GM12891 (cell line): ENCODE data around the gene AGPAT4.

Experiments
- DNase-seq: peaks from one replicate; pipeline ENCODE4 v3.0.0; 2011; ENCODE audit warnings: low spot score; ENCODE audit not compliant: insufficient read length
- FAIRE-seq: peaks from 2 replicates; lab custom pipeline; 2011; peaks lifted over from hg19 to GRCh38; lab: Jason Lieb, UNC
- PAX5 ChIP-seq: IDR thresholded peaks from 2 replicates; pipeline ENCODE4 v1.6.1; 2011; ENCODE audit warnings: low read length, moderate library complexity, mild to moderate bottlenecking; ENCODE audit not compliant: insufficient read depth, severe bottlenecking
- POLR2A ChIP-seq: IDR thresholded peaks from 2 replicates; pipeline ENCODE4 v1.6.1; 2011; ENCODE audit warnings: low read depth, low read length, control low read depth
- POLR2AphosphoS5 ChIP-seq: IDR thresholded peaks from 2 replicates; pipeline ENCODE4 v1.6.1; 2011; ENCODE audit warnings: low read depth, low read length, control low read depth
- POU2F2 ChIP-seq: IDR thresholded peaks from 2 replicates; pipeline ENCODE4 v1.6.1; 2011; ENCODE audit warnings: low read depth, mild to moderate bottlenecking, control low read depth, low read length, moderate library complexity
- SPI1 ChIP-seq: IDR thresholded peaks from 2 replicates; pipeline ENCODE4 v1.6.1; 2011; ENCODE audit warnings: low read depth, low read length, control low read depth
- TAF1 ChIP-seq: IDR thresholded peaks from 2 replicates; pipeline ENCODE4 v1.6.1; 2011; ENCODE audit warnings: low read depth, low read length, control low read depth

AGPAT4 gene

GRCh38 chr6:161222706-161223234 lies 51.1 kb downstream of the AGPAT4 start:
- TF ChIP-seq POLR2AphosphoS5 (no peak), SPI1 (no peak), POLR2A (no peak), POU2F2 (no peak), TAF1 (no peak), PAX5 (no peak)
- DNase-seq (no peak), FAIRE-seq (no peak)

DNA sequence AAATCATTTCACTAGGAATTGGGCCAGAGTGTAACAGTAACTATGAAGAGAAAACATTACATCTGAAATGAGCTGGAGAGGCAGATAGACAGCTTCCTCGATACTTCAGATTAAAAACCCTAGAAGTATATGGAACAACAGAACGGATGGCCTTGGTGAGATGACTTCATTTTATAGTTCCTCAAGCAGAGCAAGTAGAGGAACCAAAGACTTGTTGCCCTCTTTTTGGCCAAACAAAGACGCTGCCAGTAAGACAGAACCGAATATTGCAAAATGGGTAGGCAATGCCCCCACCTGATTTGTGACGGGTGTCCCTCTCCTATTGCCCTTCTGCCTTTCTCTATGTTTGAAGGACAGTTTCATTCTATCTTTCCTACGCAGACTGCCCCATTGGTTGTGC lies 53.5 kb downstream of the AGPAT4 start:
- DNase-seq: no peak
- no peak for TF ChIP-seq POLR2AphosphoS5
- no peak for TF ChIP-seq SPI1
- no peak for TF ChIP-seq POU2F2
- TF ChIP-seq TAF1: no peak
- TF ChIP-seq POLR2A: no peak
- no peak for TF ChIP-seq PAX5
- FAIRE-seq: no peak

DNA sequence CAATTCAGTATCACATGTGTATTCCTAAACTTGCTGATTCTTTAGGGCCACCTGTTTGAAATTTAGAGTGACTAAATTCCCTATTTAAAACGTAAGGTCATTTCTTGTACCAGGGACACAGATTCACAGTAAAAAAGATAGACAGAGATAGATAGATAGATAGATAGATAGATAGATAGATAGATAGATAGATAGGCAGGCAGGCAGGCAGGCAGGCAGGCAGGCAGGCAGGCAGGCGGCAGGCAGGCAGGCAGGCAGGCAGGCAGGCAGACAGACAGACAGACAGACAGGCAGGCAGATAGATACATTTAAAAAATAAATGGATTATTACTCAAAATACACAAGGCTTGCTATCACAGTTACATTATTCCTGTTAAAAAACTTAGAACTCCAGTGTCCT lies 54.2 kb downstream of the AGPAT4 start:
- FAIRE-seq: no peak
- DNase-seq: no peak
- TF ChIP-seq POLR2A (no peak), POLR2AphosphoS5 (no peak), PAX5 (no peak), TAF1 (no peak), POU2F2 (no peak), SPI1 (no peak)

- no peak for FAIRE-seq
These were observed 55.6 kb downstream of the AGPAT4 start for GRCh38 chr6:161218222-161218621.

GRCh38 chr6:161217628-161218027 lies 56.2 kb downstream of the AGPAT4 start:
- no peak for DNase-seq
- TF ChIP-seq POU2F2 (no peak), POLR2AphosphoS5 (no peak), PAX5 (no peak), POLR2A (no peak)

More at GRCh38 chr6:161218222-161218621, 55.6 kb downstream of the AGPAT4 start:
- TF ChIP-seq SPI1 (no peak), POLR2A (no peak), TAF1 (no peak), PAX5 (no peak), POU2F2 (no peak), POLR2AphosphoS5 (no peak)
- no peak for DNase-seq

DNA sequence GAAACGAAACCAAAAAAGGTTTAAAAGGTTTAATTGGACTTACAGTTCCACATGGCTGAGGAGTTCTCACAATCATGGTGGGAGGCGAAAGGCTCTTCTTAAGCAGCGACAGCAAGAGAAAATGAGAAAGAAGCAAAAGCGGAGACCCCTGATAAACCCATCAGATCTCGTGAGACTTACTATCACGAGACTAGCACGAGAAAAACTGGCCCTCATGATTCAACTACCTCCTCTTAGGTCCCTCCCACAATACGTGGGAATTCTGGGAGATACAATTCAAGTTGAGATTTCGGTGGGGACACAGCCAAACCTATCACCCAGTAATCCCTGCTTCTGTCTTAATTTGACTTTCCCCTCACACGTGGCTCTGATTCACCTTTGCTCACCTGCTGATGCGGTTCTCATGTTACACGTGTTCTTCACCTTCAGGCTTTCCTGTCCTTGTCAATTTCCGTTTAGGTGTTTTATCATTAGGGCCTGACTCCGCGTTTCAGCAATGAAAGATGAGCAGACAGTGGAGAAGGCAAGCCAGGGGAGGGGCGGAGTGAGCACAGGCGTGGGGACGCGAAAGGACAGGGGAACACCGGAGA lies 57.1 kb downstream of the AGPAT4 start:
- no peak for TF ChIP-seq POU2F2
- no peak for TF ChIP-seq TAF1
- no peak for TF ChIP-seq SPI1
- no peak for TF ChIP-seq PAX5
- TF ChIP-seq POLR2AphosphoS5: no peak
- TF ChIP-seq POLR2A: no peak
- no peak for DNase-seq
- FAIRE-seq: no peak

More at GRCh38 chr6:161217628-161218027, 56.2 kb downstream of the AGPAT4 start:
- FAIRE-seq: no peak

DNA sequence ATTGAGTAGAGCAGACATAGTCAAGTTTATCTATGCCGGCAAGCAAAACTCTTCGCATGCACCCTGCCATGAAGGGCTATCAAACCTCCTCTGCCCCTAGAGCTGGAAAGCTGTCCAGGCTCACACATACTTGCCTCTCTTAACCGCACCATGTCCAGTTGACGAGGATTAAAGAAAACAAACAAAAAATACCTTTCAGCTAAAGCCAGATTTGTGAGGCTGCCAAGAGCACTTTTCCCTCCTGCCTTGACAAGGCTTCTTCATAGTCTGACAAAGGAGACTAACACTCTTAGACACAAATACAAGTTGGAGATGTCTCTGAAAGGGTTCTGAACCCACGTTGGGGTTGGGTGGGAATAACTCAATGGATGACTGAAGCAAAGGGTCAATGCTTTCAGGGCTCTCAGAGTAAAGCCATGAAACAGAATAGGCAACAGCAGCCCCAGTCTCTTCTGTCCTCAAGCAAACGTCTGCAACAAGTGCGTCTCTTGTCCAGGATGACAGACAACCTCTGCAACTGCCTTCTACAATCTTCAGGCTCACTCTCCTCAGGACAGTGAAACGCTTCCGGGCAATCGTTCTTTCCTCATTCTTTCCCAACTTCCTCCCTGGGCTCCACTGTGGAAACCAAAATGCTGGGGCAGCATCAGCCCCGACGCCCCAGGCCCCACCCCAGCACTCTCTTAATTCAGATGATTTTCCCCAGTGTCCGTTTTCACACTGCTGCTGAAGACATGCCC lies 57.8 kb downstream of the AGPAT4 start:
- FAIRE-seq (no peak), DNase-seq (no peak)

GRCh38 chr6:161215193-161215592 lies 58.7 kb downstream of the AGPAT4 start:
- TF ChIP-seq POLR2AphosphoS5 (no peak), POLR2A (no peak), SPI1 (no peak), POU2F2 (no peak), TAF1 (no peak), PAX5 (no peak)
- FAIRE-seq: no peak
- no peak for DNase-seq

More for the DNA sequence above, 57.8 kb downstream of the AGPAT4 start:
- TF ChIP-seq POLR2AphosphoS5: no peak
- TF ChIP-seq TAF1: no peak
- no peak for TF ChIP-seq SPI1
- no peak for TF ChIP-seq PAX5

- no peak for FAIRE-seq
- no peak for DNase-seq
- no peak for TF ChIP-seq TAF1
- no peak for TF ChIP-seq PAX5
- TF ChIP-seq POLR2A: no peak
These were observed 59.1 kb downstream of the AGPAT4 start for GRCh38 chr6:161214722-161215121.
